GM21786 (cell line): ENCODE results near the gene SYNDIG1L.

ENCODE experiments used
- ATAC-seq: cut with Tn5 transposase; IDR thresholded peaks from one replicate; pipeline ENCODE4 v1.9.1; 2021; ENCODE audit not compliant: unreplicated experiment

Gene SYNDIG1L

DNA sequence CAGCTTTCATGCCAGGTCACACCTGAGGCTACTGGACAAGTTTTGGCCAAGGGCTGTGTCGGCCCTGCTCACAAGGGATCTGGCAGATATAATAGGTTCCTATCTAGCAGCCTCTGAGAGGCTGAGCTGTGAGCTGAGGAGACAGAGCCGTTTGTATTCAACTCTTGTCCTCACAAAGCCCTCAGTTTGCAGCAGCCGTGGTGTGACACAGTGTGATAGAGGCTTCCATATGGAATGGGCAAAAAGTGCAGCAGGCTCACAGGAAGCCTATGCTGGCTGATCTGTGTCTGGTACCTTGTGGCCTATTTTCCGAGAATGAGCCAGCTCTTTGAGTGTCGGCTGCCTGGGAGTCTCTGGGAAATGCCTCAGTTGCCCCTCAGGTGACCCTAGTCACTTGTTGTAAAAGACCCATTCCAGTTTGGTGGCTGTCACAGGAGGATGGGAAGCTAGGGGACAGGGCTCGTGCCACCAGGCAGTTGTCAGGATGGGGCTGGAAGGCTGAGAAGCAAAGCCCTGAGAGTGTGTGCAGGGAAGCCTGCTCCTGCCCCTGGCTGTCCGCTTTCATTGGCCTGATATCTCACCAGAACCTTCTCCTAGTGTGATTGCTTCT, 61.6 kb downstream of the SYNDIG1L start:
- ATAC-seq = no peak

DNA sequence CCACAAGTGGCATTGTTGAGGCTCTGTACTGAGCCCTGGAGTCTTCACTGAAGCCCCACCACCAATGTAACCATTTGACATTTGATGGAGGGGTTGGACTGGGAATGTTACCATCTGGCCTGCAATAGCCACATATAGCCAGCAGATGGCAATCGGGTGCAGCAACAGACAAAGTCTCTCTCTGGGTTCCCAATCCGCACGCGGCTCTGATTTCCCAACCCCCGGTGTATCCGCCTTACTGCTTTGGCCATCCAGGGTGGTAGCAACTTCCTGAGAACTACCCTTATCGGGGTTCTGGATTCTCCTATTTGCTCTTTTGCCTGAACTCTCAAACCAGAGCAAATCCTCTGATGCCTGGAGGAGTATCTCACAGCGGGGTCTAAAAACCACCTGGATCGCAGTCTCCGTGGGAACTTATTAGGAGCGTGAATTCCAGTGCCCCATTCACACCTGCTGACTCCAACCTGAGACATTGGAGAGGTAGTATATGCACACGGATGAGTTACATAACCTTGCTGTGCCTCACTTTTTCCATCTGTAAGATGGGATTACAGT, 63.6 kb downstream of the SYNDIG1L start:
- no peak for ATAC-seq

- ATAC-seq = no peak
These were observed 65.8 kb downstream of the SYNDIG1L start for GRCh38 chr14:74360163-74360562.

DNA sequence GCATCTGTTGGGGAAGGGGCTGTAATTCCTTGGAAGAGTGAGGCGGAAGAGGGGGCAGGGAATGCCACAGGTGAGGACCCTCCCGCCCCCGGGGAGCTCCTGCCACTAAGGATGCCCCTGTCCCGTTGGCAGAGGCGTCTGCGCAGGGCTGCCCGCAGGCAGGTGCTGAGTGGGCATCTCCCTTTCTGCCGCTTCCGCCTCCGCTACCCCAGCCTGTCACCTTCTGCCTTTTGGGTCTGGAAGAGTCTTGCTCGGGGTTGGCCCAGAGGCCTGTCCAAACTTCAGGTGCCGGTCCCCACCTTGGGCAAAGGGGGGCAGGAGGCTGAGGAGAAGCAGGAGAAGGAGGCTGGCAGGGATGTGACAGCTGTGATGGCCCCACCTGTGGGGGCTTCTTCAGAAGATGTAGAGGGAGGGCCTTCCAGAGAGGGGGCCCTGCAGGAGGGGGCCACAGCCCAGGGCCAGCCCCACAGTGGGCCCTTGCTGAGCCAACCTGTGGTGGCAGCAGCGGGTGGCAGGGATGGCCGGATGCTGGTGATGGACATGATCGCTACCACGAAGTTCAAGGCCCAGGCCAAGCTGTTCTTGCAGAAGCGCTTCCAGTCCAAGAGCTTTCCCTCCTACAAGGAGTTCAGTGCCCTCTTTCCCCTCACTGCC, 67.7 kb downstream of the SYNDIG1L start:
- ATAC-seq = no peak

GRCh38 chr14:74357585-74357984, 68.4 kb downstream of the SYNDIG1L start:
- no peak for ATAC-seq

- no peak for ATAC-seq
These were observed 69.0 kb downstream of the SYNDIG1L start for GRCh38 chr14:74356892-74357575.
